Measurements from ENCODE around the gene DENND4A.

DENND4A gene

DNA sequence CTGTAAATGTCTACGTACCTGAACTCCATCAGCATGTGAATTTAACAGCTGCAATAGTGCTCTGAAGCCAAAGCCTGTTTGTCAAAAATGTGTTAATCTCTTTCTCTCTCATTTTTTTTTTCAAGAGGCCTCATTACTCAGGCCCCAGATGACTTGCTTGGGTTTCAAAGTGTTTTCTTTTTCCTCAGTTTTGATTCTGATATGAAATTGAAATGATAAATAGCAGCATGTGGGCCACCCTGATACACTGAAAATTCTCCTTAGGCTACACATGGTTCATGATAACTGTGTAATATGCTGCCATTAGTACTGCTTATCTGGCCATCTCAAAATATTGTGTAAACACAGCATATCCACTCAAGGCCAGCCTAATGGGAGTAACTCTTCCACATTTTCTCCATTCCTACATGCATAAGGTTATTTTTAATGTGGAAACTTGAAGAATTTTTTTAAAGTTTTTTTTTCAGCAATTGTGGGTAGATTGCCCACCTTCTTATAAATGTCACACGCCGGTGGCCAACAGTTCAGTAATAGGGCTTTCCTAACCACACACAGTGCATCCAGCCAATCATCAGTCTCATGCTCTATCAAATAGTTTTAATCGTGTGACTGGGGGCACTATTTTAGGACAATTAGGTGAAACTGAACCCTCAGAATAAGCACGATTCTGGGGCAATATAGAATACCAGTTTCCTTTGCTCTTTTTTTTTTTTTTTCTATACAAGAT is 13.1 kb upstream of the DENND4A start:
- no peak for DNase-seq (ENCODE audit: insufficient read length, low spot score)
- TF ChIP-seq, protein P1, sequence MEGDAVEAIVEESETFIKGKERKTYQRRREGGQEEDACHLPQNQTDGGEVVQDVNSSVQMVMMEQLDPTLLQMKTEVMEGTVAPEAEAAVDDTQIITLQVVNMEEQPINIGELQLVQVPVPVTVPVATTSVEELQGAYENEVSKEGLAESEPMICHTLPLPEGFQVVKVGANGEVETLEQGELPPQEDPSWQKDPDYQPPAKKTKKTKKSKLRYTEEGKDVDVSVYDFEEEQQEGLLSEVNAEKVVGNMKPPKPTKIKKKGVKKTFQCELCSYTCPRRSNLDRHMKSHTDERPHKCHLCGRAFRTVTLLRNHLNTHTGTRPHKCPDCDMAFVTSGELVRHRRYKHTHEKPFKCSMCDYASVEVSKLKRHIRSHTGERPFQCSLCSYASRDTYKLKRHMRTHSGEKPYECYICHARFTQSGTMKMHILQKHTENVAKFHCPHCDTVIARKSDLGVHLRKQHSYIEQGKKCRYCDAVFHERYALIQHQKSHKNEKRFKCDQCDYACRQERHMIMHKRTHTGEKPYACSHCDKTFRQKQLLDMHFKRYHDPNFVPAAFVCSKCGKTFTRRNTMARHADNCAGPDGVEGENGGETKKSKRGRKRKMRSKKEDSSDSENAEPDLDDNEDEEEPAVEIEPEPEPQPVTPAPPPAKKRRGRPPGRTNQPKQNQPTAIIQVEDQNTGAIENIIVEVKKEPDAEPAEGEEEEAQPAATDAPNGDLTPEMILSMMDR (IDR thresholded peaks at IDR 0.05; ENCODE audit: insufficient read depth, missing control alignments), result no peak
- no peak for FAIRE-seq

DNA sequence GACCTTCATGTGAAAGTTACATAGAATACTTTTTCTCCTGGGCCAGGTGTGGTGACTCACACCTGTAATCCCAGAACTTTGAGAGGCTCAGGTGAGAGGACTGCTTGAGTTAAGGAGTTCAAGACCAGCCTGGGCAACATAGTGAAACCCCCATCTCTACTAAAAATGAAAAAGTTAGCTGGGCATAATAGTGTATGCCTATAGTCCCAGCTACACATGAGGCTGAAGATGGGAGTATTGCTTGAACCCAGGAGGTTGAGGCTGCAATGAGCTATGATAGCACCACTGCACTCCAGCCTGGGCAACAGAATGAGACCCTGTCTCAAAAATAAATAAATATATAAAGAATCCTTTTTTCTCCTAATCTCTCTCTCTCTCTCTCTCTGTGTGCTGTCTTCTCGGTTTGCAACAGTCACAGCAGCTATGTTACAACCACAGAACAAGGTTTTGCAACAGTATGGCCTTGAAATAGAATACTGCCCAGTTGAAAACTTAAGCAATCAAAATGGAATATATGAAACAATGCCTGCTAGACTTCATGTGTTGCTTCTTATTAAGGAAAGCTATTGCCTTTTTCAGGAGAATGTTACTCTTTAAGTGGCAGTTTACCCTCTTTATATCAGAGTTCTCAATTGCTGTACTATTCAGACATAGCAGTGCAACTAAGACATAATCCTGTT is 12.3 kb upstream of the DENND4A start:
- FAIRE-seq (no peak), DNase-seq (ENCODE audit: insufficient read length, low spot score) (no peak)
- TF ChIP-seq, protein P1 (IDR thresholded peaks at IDR 0.05; ENCODE audit: insufficient read depth, missing control alignments), result no peak

DNA sequence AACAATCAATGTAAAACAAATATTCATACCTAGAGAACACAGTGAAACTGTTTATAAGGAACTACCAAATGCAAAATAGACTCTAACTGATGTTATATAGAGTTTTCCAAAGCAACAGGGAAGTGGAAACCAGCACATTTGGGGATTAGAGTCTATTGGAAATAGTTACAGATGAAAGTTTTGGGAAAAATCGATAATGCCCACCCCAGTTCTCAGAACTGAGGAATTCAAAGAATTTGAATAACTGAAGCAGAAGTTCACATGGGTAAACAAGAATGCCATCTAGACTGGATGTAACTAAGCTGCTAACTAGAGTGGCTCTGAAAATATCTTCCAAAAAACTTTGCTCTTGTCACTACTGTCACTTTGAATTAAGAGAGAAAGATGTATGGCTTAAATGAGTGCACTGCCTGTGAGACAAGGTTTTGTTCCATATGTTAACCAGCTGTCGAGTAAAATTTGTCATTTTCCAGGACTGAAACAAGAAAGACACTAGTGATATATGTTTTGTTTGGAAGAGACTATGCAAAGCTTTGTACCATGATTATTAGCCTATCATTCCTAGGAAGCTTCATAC is 9.2 kb upstream of the DENND4A start:
- TF ChIP-seq, protein P1 (IDR thresholded peaks at IDR 0.05; ENCODE audit: insufficient read depth, missing control alignments), result no peak
- FAIRE-seq (no peak), DNase-seq (ENCODE audit: insufficient read length, low spot score) (no peak)

DNA sequence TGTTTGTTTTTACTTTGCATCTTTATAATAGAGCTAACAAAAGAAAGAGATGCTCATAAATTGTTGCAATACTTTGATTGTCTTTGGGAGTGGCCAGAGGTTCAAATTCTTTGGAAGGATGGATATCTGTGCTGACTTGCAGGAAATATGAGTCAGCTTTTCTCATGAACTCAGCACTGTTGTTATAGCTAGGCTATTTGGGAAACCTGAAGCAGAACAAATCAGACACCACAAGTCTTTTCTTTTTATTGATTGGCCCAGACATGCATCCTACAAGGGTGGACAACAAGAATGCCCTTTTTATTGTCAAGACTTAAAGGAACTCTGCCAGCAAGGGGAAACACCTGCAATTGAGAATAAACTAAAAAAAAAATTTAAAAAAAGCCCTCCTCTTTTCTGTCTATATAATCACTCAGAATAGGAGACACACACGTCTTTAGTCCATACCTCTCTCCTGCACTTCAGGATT is 4.6 kb upstream of the DENND4A start:
- no peak for DNase-seq (ENCODE audit: insufficient read length, low spot score)
- FAIRE-seq, result no peak
- TF ChIP-seq, protein P1 (IDR thresholded peaks at IDR 0.05; ENCODE audit: insufficient read depth, missing control alignments), result no peak

DNA sequence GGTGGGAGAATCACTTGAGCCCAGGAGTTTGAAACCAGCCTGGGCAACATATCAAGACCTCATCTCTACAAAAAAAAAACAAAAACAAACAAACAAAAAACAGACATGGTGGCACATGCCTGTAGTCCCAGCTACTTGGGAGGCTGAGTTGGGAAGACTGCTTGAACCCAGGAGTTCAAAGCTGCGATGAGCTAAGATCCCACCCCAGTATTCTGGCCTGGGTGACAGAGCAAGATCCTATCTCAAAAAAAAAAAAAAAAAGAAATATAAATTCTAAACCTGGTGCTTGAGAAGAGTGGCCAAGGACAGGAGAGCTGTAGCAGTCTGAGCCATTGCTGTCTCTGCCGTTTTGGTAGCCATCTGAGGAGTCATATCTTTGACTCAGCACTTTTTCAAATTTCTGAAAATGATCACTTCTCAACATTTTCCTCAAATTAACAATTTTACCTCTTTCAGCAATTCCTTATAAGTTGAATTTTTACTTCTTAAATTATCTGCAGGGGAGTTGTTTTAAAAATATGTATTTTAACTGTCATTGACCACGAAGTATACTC is 3.6 kb upstream of the DENND4A start:
- DNase-seq (ENCODE audit: insufficient read length, low spot score) (no peak), FAIRE-seq (no peak)
- TF ChIP-seq, protein P1 (IDR thresholded peaks at IDR 0.05; ENCODE audit: insufficient read depth, missing control alignments), result no peak

DNA sequence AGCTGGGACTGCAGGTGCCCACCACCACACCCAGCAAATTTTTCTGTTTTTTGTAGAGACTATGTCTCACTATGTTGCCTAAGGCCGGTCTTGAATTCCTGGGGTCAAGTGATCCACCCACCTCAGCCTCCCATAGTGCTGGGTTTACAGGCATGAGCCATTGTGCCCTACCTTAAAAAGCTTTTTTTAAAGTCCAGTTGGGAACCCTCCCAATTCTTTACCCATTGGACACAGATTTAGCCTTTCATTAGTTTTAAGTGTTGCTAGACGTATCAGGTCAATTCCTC is 1.7 kb upstream of the DENND4A start:
- FAIRE-seq (no peak), DNase-seq (ENCODE audit: insufficient read length, low spot score) (no peak)
- TF ChIP-seq, protein P1 (IDR thresholded peaks at IDR 0.05; ENCODE audit: insufficient read depth, missing control alignments), result no peak
